HEK293 (cell line): ENCODE results near the gene CRIM1.

Experiments
- CTCF ChIA-PET: fragments of 350-600 bp; formaldehyde crosslinking; extraction: SDS; loops from one replicate; lab custom pipeline; 2021; ENCODE audit warnings: antibody characterized with exemption; lab: Yijun Ruan, JAX
- POLR2A ChIA-PET: fragments of 300-600 bp; formaldehyde crosslinking; extraction: SDS; loops from one replicate; lab custom pipeline; 2020; ENCODE audit warnings: antibody characterized with exemption, inconsistent platforms; lab: Yijun Ruan, JAX
- H3K27ac ChIP-seq: fragments of 200-500 bp; sonication (Bioruptor generic); 2 replicates; pipeline ENCODE4 v1.5.1; 2014; ENCODE audit warnings: low read depth, low read length, control low read depth, inconsistent platforms; ENCODE audit errors: extremely low read depth
- H3K36me3 ChIP-seq, 2 experiments: fragments of 200-500 bp in 1 of 2; sonication (Bioruptor generic) in 1 of 2; 1 replicate in 1 of 2; 2 replicates in 1 of 2; pipeline ENCODE4 v1.5.1; 2014 to 2017; ENCODE audit warnings: inconsistent platforms in 2 of 2, low read length in 2 of 2; ENCODE audit not compliant: control insufficient read depth in 2 of 2, insufficient read depth in 1 of 2
- H3K4me1 ChIP-seq: fragments of 200-500 bp; sonication (Bioruptor generic); 2 replicates; pipeline ENCODE4 v1.5.1; 2014; ENCODE audit warnings: mild to moderate bottlenecking, low read length, inconsistent platforms; ENCODE audit not compliant: control insufficient read depth, insufficient read depth
- H3K4me3 ChIP-seq: 2 replicates; pipeline ENCODE4 v1.5.1; 2011; ENCODE audit warnings: low read depth, mild to moderate bottlenecking, control low read depth, low read length, moderate library complexity
- H3K9me3 ChIP-seq: fragments of 200-500 bp; sonication (Bioruptor generic); 2 replicates; pipeline ENCODE4 v1.5.1; 2014; ENCODE audit warnings: low read depth, low read length, inconsistent platforms; ENCODE audit not compliant: control insufficient read depth, insufficient read depth
- ATF2 ChIP-seq: fragments of 450-650 bp; formaldehyde crosslinking; IDR thresholded peaks from 2 replicates; pipeline ENCODE4 v1.5.1; 2016; ENCODE audit warnings: missing biosample characterization, missing genetic modification characterization, low read depth
- BCL11A ChIP-seq: fragments of 450-650 bp; formaldehyde crosslinking; IDR thresholded peaks from 2 replicates; pipeline ENCODE4 v1.5.1; 2016; ENCODE audit warnings: low read depth, missing biosample characterization, missing genetic modification characterization
- CTCF ChIP-seq: fragments of 450-650 bp; formaldehyde crosslinking; IDR thresholded peaks from 2 replicates; pipeline ENCODE4 v1.5.1; 2016; ENCODE audit warnings: missing biosample characterization, missing genetic modification characterization
- GLI2 ChIP-seq: fragments of 450-650 bp; formaldehyde crosslinking; IDR thresholded peaks from 2 replicates; pipeline ENCODE4; 2017; ENCODE audit warnings: missing biosample characterization, missing genetic modification characterization, low read depth, borderline replicate concordance
- GLIS1 ChIP-seq: fragments of 450-650 bp; formaldehyde crosslinking; IDR thresholded peaks from 2 replicates; pipeline ENCODE4 v1.5.1; 2016; ENCODE audit warnings: missing biosample characterization, missing genetic modification characterization
- GLIS2 ChIP-seq: fragments of 450-650 bp; formaldehyde crosslinking; IDR thresholded peaks from 2 replicates; pipeline ENCODE4 v1.5.1; 2016; ENCODE audit warnings: missing biosample characterization, missing genetic modification characterization
- HOXC10 ChIP-seq: sonication (generic); formaldehyde crosslinking; IDR thresholded peaks from 2 replicates; pipeline ENCODE4 v1.8.1; 2023; ENCODE audit warnings: mild to moderate bottlenecking, missing genetic modification reagents
- IKZF3 ChIP-seq: fragments of 450-650 bp; IDR thresholded peaks from 2 replicates; pipeline ENCODE4 v1.5.0; 2018; ENCODE audit warnings: missing biosample characterization, mild to moderate bottlenecking, missing genetic modification characterization, moderate library complexity
- KLF7 ChIP-seq: fragments of 450-650 bp; formaldehyde crosslinking; IDR thresholded peaks from 2 replicates; pipeline ENCODE4 v1.5.1; 2016; ENCODE audit warnings: missing biosample characterization, missing genetic modification characterization, borderline replicate concordance
- PRDM6 ChIP-seq: fragments of 450-650 bp; formaldehyde crosslinking; IDR thresholded peaks from 2 replicates; pipeline ENCODE4 v1.5.1; 2017; ENCODE audit warnings: missing biosample characterization, missing genetic modification characterization
- YY1 ChIP-seq: fragments of 450-650 bp; formaldehyde crosslinking; IDR thresholded peaks from 2 replicates; pipeline ENCODE4 v1.5.1; 2018; ENCODE audit warnings: missing biosample characterization, missing genetic modification characterization
- YY2 ChIP-seq: fragments of 450-650 bp; formaldehyde crosslinking; IDR thresholded peaks from 2 replicates; pipeline ENCODE4 v1.5.1; 2016; ENCODE audit warnings: missing biosample characterization, missing genetic modification characterization
- ZFP3 ChIP-seq: fragments of 450-650 bp; formaldehyde crosslinking; IDR thresholded peaks from 2 replicates; pipeline ENCODE4 v1.5.1; 2016; ENCODE audit warnings: low read depth, missing biosample characterization, missing genetic modification characterization
- ZNF138 ChIP-seq: fragments of 450-650 bp; formaldehyde crosslinking; IDR thresholded peaks from 2 replicates; pipeline ENCODE4 v1.5.1; 2016; ENCODE audit warnings: missing biosample characterization, missing genetic modification characterization, borderline replicate concordance
- ZNF16 ChIP-seq: fragments of 450-650 bp; formaldehyde crosslinking; IDR thresholded peaks from 2 replicates; pipeline ENCODE4 v1.5.1; 2016; ENCODE audit warnings: low read depth, missing biosample characterization, missing genetic modification characterization
- ZNF175 ChIP-seq: fragments of 450-650 bp; formaldehyde crosslinking; IDR thresholded peaks from 2 replicates; pipeline ENCODE4 v1.5.1; 2016; ENCODE audit warnings: missing biosample characterization, missing genetic modification characterization
- ZNF221 ChIP-seq: fragments of 450-650 bp; formaldehyde crosslinking; IDR thresholded peaks from 2 replicates; pipeline ENCODE4 v1.5.1; 2017; ENCODE audit warnings: missing biosample characterization, missing genetic modification characterization, borderline replicate concordance
- ZNF266 ChIP-seq: fragments of 450-650 bp; formaldehyde crosslinking; IDR thresholded peaks from 2 replicates; pipeline ENCODE4 v1.5.1; 2016; ENCODE audit warnings: missing biosample characterization, missing genetic modification characterization, low read depth
- ZNF354C ChIP-seq: fragments of 450-650 bp; formaldehyde crosslinking; IDR thresholded peaks from 2 replicates; pipeline ENCODE4 v1.5.1; 2016; ENCODE audit warnings: missing biosample characterization, missing genetic modification characterization, low read depth, borderline replicate concordance
- ZNF510 ChIP-seq: fragments of 450-650 bp; formaldehyde crosslinking; IDR thresholded peaks from 2 replicates; pipeline ENCODE4 v1.5.1; 2018; ENCODE audit warnings: mild to moderate bottlenecking, missing genetic modification characterization, missing biosample characterization; ENCODE audit not compliant: insufficient replicate concordance
- ZNF561 ChIP-seq: fragments of 450-650 bp; IDR thresholded peaks from 2 replicates; pipeline ENCODE4 v1.5.1; 2018; ENCODE audit warnings: missing biosample characterization, missing genetic modification characterization, borderline replicate concordance
- ZNF600 ChIP-seq: fragments of 450-650 bp; formaldehyde crosslinking; IDR thresholded peaks from 2 replicates; pipeline ENCODE4 v1.5.1; 2016; ENCODE audit warnings: missing biosample characterization, missing genetic modification characterization
- ZNF639 ChIP-seq: fragments of 450-650 bp; formaldehyde crosslinking; IDR thresholded peaks from 2 replicates; pipeline ENCODE4 v1.5.1; 2016; ENCODE audit warnings: missing biosample characterization, missing genetic modification characterization
- ZNF692 ChIP-seq: fragments of 450-650 bp; formaldehyde crosslinking; IDR thresholded peaks from 2 replicates; pipeline ENCODE4 v1.5.1; 2016; ENCODE audit warnings: missing biosample characterization, missing genetic modification characterization

CRIM1 gene

GRCh38 chr2:36482576-36483214 lies 127.1 kb downstream of the CRIM1 start:
- ChIA-PET POLR2A (no interaction called here), CTCF (interaction anchor here (1.2 kb wide), 1 partner anchor 24 kb away, joined by 4 read pairs; no protein-coding TSS in a partner anchor)
- Histone ChIP-seq H3K27ac (no peak overlapping the region), H3K9me3 (no peaks in the 10 kb centered on the region), H3K4me3 (no peak overlapping the region), H3K36me3 (peaks cover 0 to 55% of the 10 kb centered on the region in 2 experiments; a peak in 1 of 3 replicates)
- no peak for TF ChIP-seq ZNF266 (tag by site-specific recombination)
- peak; percentile 24; the same call in 1 of the 2 replicates for TF ChIP-seq GLIS1 (tag by site-specific recombination)
- TF ChIP-seq ZFP3 (tag by site-specific recombination): no peak
- TF ChIP-seq ZNF175: no peak
- no peak for TF ChIP-seq ATF2 (tag by site-specific recombination)
- TF ChIP-seq BCL11A: no peak
- TF ChIP-seq, all 188 proteins: peak for 1
- H3K4me1 ChIP-seq: no peaks in the 10 kb centered on the region

GRCh38 chr2:36483290-36483689 lies 127.7 kb downstream of the CRIM1 start:
- TF ChIP-seq IKZF3 (tag by site-specific recombination): no peak
- TF ChIP-seq ZNF510 (tag by site-specific recombination): no peak
- no peak for TF ChIP-seq GLIS2
- no peak for TF ChIP-seq YY2 (tag by site-specific recombination)
- no peak for TF ChIP-seq ZNF600 (tag by site-specific recombination)
- TF ChIP-seq ZNF639: no peak
- ChIA-PET POLR2A (no interaction called here), CTCF (interaction anchor here (0.8 kb wide), 1 partner anchor 64 kb away, joined by 3 read pairs; no protein-coding TSS in a partner anchor)
- no peak overlapping the region for H3K4me3 ChIP-seq
- H3K36me3 ChIP-seq: peaks cover 0 to 49% of the 10 kb centered on the region in 2 experiments; a peak in 1 of 3 replicates
- no peak overlapping the region for H3K27ac ChIP-seq
- H3K9me3 ChIP-seq: no peaks in the 10 kb centered on the region
- H3K4me1 ChIP-seq: no peaks in the 10 kb centered on the region

- Histone ChIP-seq H3K36me3 (peaks cover 0 to 37% of the 10 kb centered on the region in 2 experiments; a peak in 1 of 3 replicates), H3K4me1 (no peaks in the 10 kb centered on the region), H3K4me3 (no peak overlapping the region), H3K27ac (no peak overlapping the region), H3K9me3 (no peaks in the 10 kb centered on the region)
- CTCF ChIA-PET: interaction anchor here (0.9 kb wide), 1 partner anchor 50 kb away, joined by 3 read pairs; no protein-coding TSS in a partner anchor
- POLR2A ChIA-PET: no interaction called here
- TF ChIP-seq ZNF692 (tag by site-specific recombination) (no peak), ZNF354C (tag by site-specific recombination) (no peak), YY1 (tag by site-specific recombination) (no peak), PRDM6 (tag by site-specific recombination) (no peak), KLF7 (no peak), ZNF138 (tag by site-specific recombination) (no peak), ZNF16 (tag by site-specific recombination) (no peak), ZNF561 (tag by site-specific recombination) (no peak), HOXC10 (no peak), CTCF (tag by site-specific recombination) (no peak), ZNF221 (no peak), ZNF600 (tag by site-specific recombination) (no peak), GLI2 (tag by site-specific recombination) (no peak)
These were observed 128.9 kb downstream of the CRIM1 start for GRCh38 chr2:36484454-36484853.
